ENCODE results near the gene DARS1.

Gene DARS1

GRCh38 chr2:135948141-135948540 lies 37.3 kb downstream of the DARS1 start:
- DNase-seq (ENCODE audit: low read depth in 2 of 2, low spot score in 1 of 2): no peak

GRCh38 chr2:135947483-135947882 lies 37.9 kb downstream of the DARS1 start:
- DNase-seq (ENCODE audit: low read depth in 2 of 2, low spot score in 1 of 2): no peak

- no peak for DNase-seq (ENCODE audit: low read depth in 2 of 2, low spot score in 1 of 2)
These were observed 39.9 kb downstream of the DARS1 start for GRCh38 chr2:135945526-135945925.

- no peak for DNase-seq (ENCODE audit: low read depth in 2 of 2, low spot score in 1 of 2)
These were observed 40.8 kb downstream of the DARS1 start for GRCh38 chr2:135944625-135945024.

GRCh38 chr2:135942936-135943688 lies 42.3 kb downstream of the DARS1 start:
- no peak for DNase-seq (ENCODE audit: low read depth in 2 of 2, low spot score in 1 of 2)

- DNase-seq (ENCODE audit: low read depth in 2 of 2, low spot score in 1 of 2): no peak
These were observed 48.9 kb downstream of the DARS1 start for GRCh38 chr2:135936524-135936923.

- DNase-seq (ENCODE audit: low read depth in 2 of 2, low spot score in 1 of 2): no peak
These were observed 49.5 kb downstream of the DARS1 start for GRCh38 chr2:135935914-135936313.

GRCh38 chr2:135931776-135932443 lies 53.5 kb downstream of the DARS1 start:
- DNase-seq (ENCODE audit: low read depth in 2 of 2, low spot score in 1 of 2): no peak

GRCh38 chr2:135926605-135927004 lies 58.8 kb downstream of the DARS1 start:
- no peak for DNase-seq (ENCODE audit: low read depth in 2 of 2, low spot score in 1 of 2)

- no peak for DNase-seq (ENCODE audit: low read depth in 2 of 2, low spot score in 1 of 2)
These were observed 59.9 kb downstream of the DARS1 start for GRCh38 chr2:135925571-135925970.

- DNase-seq (ENCODE audit: low read depth in 2 of 2, low spot score in 1 of 2): no peak
These were observed 69.2 kb downstream of the DARS1 start for GRCh38 chr2:135916207-135916606.

GRCh38 chr2:135914485-135914884 lies 70.9 kb downstream of the DARS1 start:
- no peak for DNase-seq (ENCODE audit: low read depth in 2 of 2, low spot score in 1 of 2)

- peak in 1 of 2 donors; percentile 27 for DNase-seq (ENCODE audit: low read depth in 2 of 2, low spot score in 1 of 2)
These were observed 71.6 kb downstream of the DARS1 start for GRCh38 chr2:135913727-135914365.

GRCh38 chr2:135909976-135910375 lies 75.5 kb downstream of the DARS1 start:
- DNase-seq (ENCODE audit: low read depth in 2 of 2, low spot score in 1 of 2): no peak

- DNase-seq (ENCODE audit: low read depth in 2 of 2, low spot score in 1 of 2): no peak
These were observed 79.7 kb downstream of the DARS1 start for GRCh38 chr2:135905679-135906078.

- no peak for DNase-seq (ENCODE audit: low read depth in 2 of 2, low spot score in 1 of 2)
These were observed 81.0 kb downstream of the DARS1 start for GRCh38 chr2:135904341-135904989.

GRCh38 chr2:135903650-135904049 lies 81.8 kb downstream of the DARS1 start:
- no peak for DNase-seq (ENCODE audit: low read depth in 2 of 2, low spot score in 1 of 2)

GRCh38 chr2:135899567-135899966 lies 85.9 kb downstream of the DARS1 start:
- DNase-seq (ENCODE audit: low read depth in 2 of 2, low spot score in 1 of 2): no peak

- DNase-seq (ENCODE audit: low read depth in 2 of 2, low spot score in 1 of 2): no peak
These were observed 87.1 kb downstream of the DARS1 start for GRCh38 chr2:135898234-135898786.

- no peak for DNase-seq (ENCODE audit: low read depth in 2 of 2, low spot score in 1 of 2)
These were observed 90.5 kb downstream of the DARS1 start for GRCh38 chr2:135894930-135895329.

- DNase-seq (ENCODE audit: low read depth in 2 of 2, low spot score in 1 of 2): no peak
These were observed 92.0 kb downstream of the DARS1 start for GRCh38 chr2:135893374-135893794.

All from stimulated activated CD8-positive, alpha-beta memory T cell treated with anti-CD3 and anti-CD28 coated beads, Interleukin-4, amount 100 ng/mL, for 4 hours (primary cell).